Measurements from ENCODE around the gene ZDHHC5.

- TF ChIP-seq CTCF (IDR thresholded peaks at IDR 0.05; ENCODE audit: borderline replicate concordance, extremely low read depth, low read length, poor library complexity, severe bottlenecking) (no peak), EZH2 (IDR thresholded peaks at IDR 0.05; ENCODE audit: borderline replicate concordance, low read depth, low read length, severe bottlenecking) (no peak)
Observed at GRCh38 chr11:57698843-57699365, 31.0 kb downstream of the ZDHHC5 start.

All from DND-41 (cell line).